Lung (tissue), 12 donors: ENCODE data around the gene SCFD1. TPM values are rescaled to one million over a fixed set of nuclear protein-coding genes. Genes with fewer than 3 reads are reported as not detected.

Experiments used
- ATAC-seq: fragments of 200-7000 bp; cut with Tn5 transposase; one replicate; pipeline ENCODE4 v1.9.1; 2020; ENCODE audit warnings: moderate number of reproducible peaks; ENCODE audit not compliant: insufficient read depth, low FRiP score
- DNase-seq, 3 donors: peaks; one replicate each; pipeline ENCODE4 v3.0.0-alpha.2; 2013 to 2017
- H3K27ac ChIP-seq, 2 donors: one replicate each; pipeline ENCODE4 v1.5.1; 2013; ENCODE audit warnings: mild to moderate bottlenecking in 2 of 2, moderate library complexity in 2 of 2, control low read depth in 1 of 2, inconsistent platforms in 1 of 2, low read depth in 1 of 2, low read length in 1 of 2
- H3K27me3 ChIP-seq, 3 donors: one replicate each; pipeline ENCODE4 v1.5.1; 2013; ENCODE audit warnings: low read length in 2 of 3; ENCODE audit not compliant: control insufficient read depth in 3 of 3, insufficient read depth in 3 of 3
- H3K36me3 ChIP-seq, 4 donors: one replicate each; pipeline ENCODE4 v1.5.1; 2013; ENCODE audit warnings: low read length in 4 of 4, mild to moderate bottlenecking in 1 of 4, moderate library complexity in 1 of 4; ENCODE audit not compliant: control insufficient read depth in 4 of 4, insufficient read depth in 4 of 4
- H3K4me1 ChIP-seq, 5 donors: one replicate each; pipeline ENCODE4 v1.5.1; 2013; ENCODE audit warnings: low read length in 5 of 5, mild to moderate bottlenecking in 2 of 5, moderate library complexity in 1 of 5; ENCODE audit not compliant: control insufficient read depth in 5 of 5, insufficient read depth in 5 of 5
- H3K4me3 ChIP-seq: one replicate; pipeline ENCODE4 v1.5.1; 2013; ENCODE audit warnings: mild to moderate bottlenecking, control low read depth, moderate library complexity
- H3K9ac ChIP-seq, 2 donors: one replicate each; pipeline ENCODE4 v1.5.1; 2013; ENCODE audit warnings: low read length in 2 of 2, control low read depth in 1 of 2; ENCODE audit not compliant: insufficient read depth in 1 of 2
- H3K9me3 ChIP-seq, 4 donors: one replicate each; pipeline ENCODE4 v1.5.1; 2013; ENCODE audit warnings: low read length in 3 of 4, mild to moderate bottlenecking in 1 of 4, moderate library complexity in 1 of 4; ENCODE audit not compliant: control insufficient read depth in 4 of 4, insufficient read depth in 3 of 4
- CTCF ChIP-seq: IDR thresholded peaks from 2 replicates; pipeline ENCODE4 v1.5.1; 2012; ENCODE audit warnings: mild to moderate bottlenecking; ENCODE audit errors: control extremely low read depth, extremely low read depth
- WGBS, 2 donors: extraction: QIAGEN DNeasy Blood & Tissue Kit; methylation state at CpG; one replicate each; pipeline ENCODE4 v1.1.7; 2013; 5-methylcytosine and 5-hydroxymethylcytosine counted together
- polyA plus RNA-seq, 2 donors: library from polyadenylated mRNA; stranded (reverse); fragments of 200-250 nt; gene quantifications; one replicate each; pipeline ENCODE4 v1.2.1, GENCODE V29; 2013
- total RNA-seq, 2 donors: library from RNA; depleted of rRNA in 1 of 2; stranded (reverse); fragments of >200 nt in 1 of 2; gene quantifications; one replicate each; pipeline ENCODE4 v1.2.1, GENCODE V29; 2014 to 2021
- donor health status: control.
- donor health status: control.
- donor health status: Bipolar disorder and iron deficiency.
- donor health status: healthy.
- donor health status: DM: yes; HTN: yes; CAD: no.

SCFD1 gene
- total and polyA plus RNA-seq, 4 donors = 36.5 to 232 (median 87.7) TPM

- TF ChIP-seq CTCF = no peak
- Histone ChIP-seq H3K4me1 (no peaks in the 10 kb centered on the region), H3K4me3 (no peak overlapping the region), H3K27me3 (no peaks in the 10 kb centered on the region), H3K36me3 (no peaks in the 10 kb centered on the region), H3K9ac (no peak overlapping the region), H3K9me3 (peaks cover 0 to 1% (median 0%) of the 10 kb centered on the region in 4 donors), H3K27ac (no peak overlapping the region)
- DNase-seq (no peak), ATAC-seq (no peak)
- 61 to 85% methylated on average over 1 of the region's 1 CpG for WGBS, 2 donors
Observed at GRCh38 chr14:30768791-30769190, 146.7 kb downstream of the SCFD1 start.

- 77 to 86% methylated on average over 6 of the region's 6 CpGs for WGBS, 2 donors
- Histone ChIP-seq H3K4me1 (no peaks in the 10 kb centered on the region), H3K9me3 (peaks cover 0 to 1% (median 0%) of the 10 kb centered on the region in 4 donors), H3K36me3 (no peaks in the 10 kb centered on the region), H3K27ac (no peak overlapping the region), H3K9ac (no peak overlapping the region), H3K27me3 (no peaks in the 10 kb centered on the region), H3K4me3 (no peak overlapping the region)
- DNase-seq (no peak), ATAC-seq (no peak)
- no peak for TF ChIP-seq CTCF
Observed at GRCh38 chr14:30770376-30770775, 148.3 kb downstream of the SCFD1 start.

- no peak for TF ChIP-seq CTCF
- WGBS, 2 donors = 65 to 79% methylated on average over 5 of the region's 5 CpGs
- no peaks in the 10 kb centered on the region for H3K4me1 ChIP-seq
- H3K36me3 ChIP-seq = no peaks in the 10 kb centered on the region
- DNase-seq (no peak), ATAC-seq (no peak)
- H3K4me3 ChIP-seq = no peak overlapping the region
- H3K9ac ChIP-seq = no peak overlapping the region
- peaks cover 0 to 1% (median 0%) of the 10 kb centered on the region in 4 donors for H3K9me3 ChIP-seq
- H3K27me3 ChIP-seq = no peaks in the 10 kb centered on the region
- H3K27ac ChIP-seq = no peak overlapping the region
Observed at GRCh38 chr14:30771595-30771994, 149.5 kb downstream of the SCFD1 start.

GRCh38 chr14:30779210-30779609 lies 157.1 kb downstream of the SCFD1 start:
- no peak overlapping the region for H3K4me3 ChIP-seq
- no peak for ATAC-seq

More at GRCh38 chr14:30779210-30779609, 157.1 kb downstream of the SCFD1 start:
- no peak overlapping the region for H3K9ac ChIP-seq
- H3K27ac ChIP-seq = no peak overlapping the region
- H3K4me1 ChIP-seq = no peaks in the 10 kb centered on the region
- H3K9me3 ChIP-seq = no peaks in the 10 kb centered on the region
- H3K36me3 ChIP-seq = no peaks in the 10 kb centered on the region
- no peak for TF ChIP-seq CTCF
- DNase-seq = no peak
- no peaks in the 10 kb centered on the region for H3K27me3 ChIP-seq
